ENCODE measurements around the gene EFHD2.

DNA sequence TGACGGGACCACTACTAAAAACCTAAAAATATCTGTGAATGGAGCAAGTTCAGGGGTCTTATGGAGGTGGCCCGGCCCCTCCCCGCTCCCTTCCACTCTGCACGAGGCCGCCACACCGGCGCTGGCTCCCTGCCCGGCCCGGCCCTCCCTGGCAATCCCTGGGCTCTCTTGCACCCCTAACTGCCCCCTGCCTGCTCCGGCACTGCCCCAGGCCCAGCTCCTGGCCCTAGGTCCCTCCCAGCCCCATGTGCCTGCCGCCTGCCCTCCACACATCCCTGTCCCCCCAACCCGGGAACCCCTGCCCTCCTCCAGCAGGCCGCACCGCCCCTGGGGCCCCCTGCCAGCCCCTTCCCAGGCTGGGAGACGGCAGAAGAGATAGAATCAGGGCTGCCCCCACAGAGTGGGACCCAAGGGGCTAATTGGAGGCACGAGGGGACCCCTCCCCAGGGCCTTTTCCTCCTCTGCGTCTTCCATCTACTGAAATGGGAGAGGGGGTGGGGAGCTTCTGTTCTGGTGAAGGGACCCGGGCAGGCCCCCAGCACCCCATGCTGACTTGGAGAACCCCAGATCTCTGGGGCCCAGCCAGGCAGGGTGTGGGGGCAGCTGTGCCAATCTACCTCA is 19.2 kb downstream of the EFHD2 start:
- no peak for TF ChIP-seq POLR2A (IDR thresholded peaks at IDR 0.05; ENCODE audit: low read depth, low read length)
- TF ChIP-seq POLR2AphosphoS5 (IDR thresholded peaks at IDR 0.05; ENCODE audit: low read depth, low read length): no peak
- no peak for TF ChIP-seq TAF1 (IDR thresholded peaks at IDR 0.05; ENCODE audit: low read depth, low read length)
- TF ChIP-seq SPI1 (IDR thresholded peaks at IDR 0.05; ENCODE audit: low read depth, low read length): no peak
- TF ChIP-seq POU2F2 (IDR thresholded peaks at IDR 0.05; ENCODE audit: low read depth, low read length): no peak
